ENCODE measurements around the gene SMIM14. TPM values are rescaled to one million over a fixed set of nuclear protein-coding genes. Genes with fewer than 3 reads are reported as not detected.
A peak's percentile ranks its signal among the peaks of the same experiment; 100 is the strongest.

Gene SMIM14
- polyA plus RNA-seq, 3 donors = 13.6 to 152 (median 140) TPM

- peaks cover 13% of the 10 kb centered on the region for H3K4me1 Mint-ChIP-seq
- peak overlapping the region in 2 of 7 donors; percentile 33 to 66 for H3K27ac Mint-ChIP-seq
- H3K36me3 Mint-ChIP-seq = no peaks in the 10 kb centered on the region
- Histone ChIP-seq H4K20me1 (ENCODE audit: insufficient read depth, low read length) (no peaks in the 10 kb centered on the region), H3K4me2 (replicated peaks; ENCODE audit: extremely low read depth, low read length, poor library complexity, severe bottlenecking) (no peak overlapping the region), H3K27ac (ENCODE audit: low read depth in 1 of 2, low read length in 2 of 2) (no peak overlapping the region), H3K9me3 (replicated peaks in 1 of 2; ENCODE audit: control insufficient read depth in 1 of 2, insufficient read depth in 1 of 2, low read length in 2 of 2) (no peaks in the 10 kb centered on the region), H3K36me3 (replicated peaks in 1 of 2; ENCODE audit: control insufficient read depth in 1 of 2, insufficient read depth in 2 of 2, low read length in 2 of 2) (no peaks in the 10 kb centered on the region), H3K27me3 (ENCODE audit: control insufficient read depth in 2 of 2, insufficient read depth in 2 of 2, low read length in 2 of 2) (no peaks in the 10 kb centered on the region), H3K79me2 (ENCODE audit: insufficient read depth, low read length) (peaks cover 22% of the 10 kb centered on the region), H3K4me3 (replicated peaks in 1 of 3; ENCODE audit: low read depth in 2 of 3, low read length in 3 of 3) (no peak overlapping the region), H3K9ac (ENCODE audit: insufficient read depth, low read length, poor library complexity, severe bottlenecking) (no peak overlapping the region), H3K4me1 (ENCODE audit: control insufficient read depth in 1 of 2, insufficient read depth in 2 of 2, low read length in 2 of 2) (peaks cover 14 to 25% of the 10 kb centered on the region in 2 donors), H2AFZ (ENCODE audit: insufficient read depth, low read depth, low read length, poor library complexity, severe bottlenecking) (no peak overlapping the region)
- no peak overlapping the region for H3K4me3 Mint-ChIP-seq
- DNase-seq = no peak
- TF ChIP-seq CTCF (IDR thresholded peaks at IDR 0.05) = no peak
- H3K9me3 Mint-ChIP-seq = no peaks in the 10 kb centered on the region
- WGBS (ENCODE audit: insufficient coverage) = no CpG with 5 or more reads among the region's 2 CpGs
- no peaks in the 10 kb centered on the region for H3K27me3 Mint-ChIP-seq (ENCODE audit: low read depth in 3 of 3)
- intact Hi-C loops (cut with micrococcal nuclease) = no loop called here
Measured at GRCh38 chr4:39641451-39641850, 2.8 kb upstream of the SMIM14 start.

- peak overlapping the region; percentile 75 for H2AFZ ChIP-seq (ENCODE audit: insufficient read depth, low read depth, low read length, poor library complexity, severe bottlenecking)
- H3K36me3 ChIP-seq (replicated peaks in 1 of 2; ENCODE audit: control insufficient read depth in 1 of 2, insufficient read depth in 2 of 2, low read length in 2 of 2) = peaks cover 6 to 19% of the 10 kb centered on the region in 2 donors
- no peaks in the 10 kb centered on the region for H3K9me3 ChIP-seq (replicated peaks in 1 of 2; ENCODE audit: control insufficient read depth in 1 of 2, insufficient read depth in 1 of 2, low read length in 2 of 2)
- Mint-ChIP-seq H3K36me3 (peaks cover 18 to 20% of the 10 kb centered on the region in 2 donors), H3K27ac (peak overlapping the region; percentile 97 to 99 (median 98)), H3K4me3 (peak overlapping the region; percentile 93 to 97), H3K9me3 (peaks cover 0 to 3% (median 0%) of the 10 kb centered on the region in 7 donors), H3K27me3 (ENCODE audit: low read depth in 3 of 3) (no peaks in the 10 kb centered on the region), H3K4me1 (peaks cover 27% of the 10 kb centered on the region)
- peak overlapping the region; percentile 71 to 98 (median 93) for H3K4me3 ChIP-seq (replicated peaks in 1 of 3; ENCODE audit: low read depth in 2 of 3, low read length in 3 of 3)
- TF ChIP-seq CTCF (IDR thresholded peaks at IDR 0.05) = no peak
- intact Hi-C loops (cut with micrococcal nuclease) = loop anchor here (2.0 to 5.0 kb wide), 3 partner anchors 60 to 179 kb away; partner anchors contain the start of genes LIAS (in 2 of the 2), RPL9 (in 2 of the 2), UGDH (in 2 of the 2) and UBE2K (in 1 of the 2)
- WGBS (ENCODE audit: insufficient coverage) = 0% methylated on average over 19 of the region's 29 CpGs
- H3K27me3 ChIP-seq (ENCODE audit: control insufficient read depth in 2 of 2, insufficient read depth in 2 of 2, low read length in 2 of 2) = no peaks in the 10 kb centered on the region
- peak overlapping the region; percentile 95 to 96 for H3K27ac ChIP-seq (ENCODE audit: low read depth in 1 of 2, low read length in 2 of 2)
- H3K4me1 ChIP-seq (ENCODE audit: control insufficient read depth in 1 of 2, insufficient read depth in 2 of 2, low read length in 2 of 2) = peaks cover 18 to 25% of the 10 kb centered on the region in 2 donors
- DNase-seq = peak; percentile 21 to 41 (median 29)
- peaks cover 49% of the 10 kb centered on the region for H3K79me2 ChIP-seq (ENCODE audit: insufficient read depth, low read length)
- no peaks in the 10 kb centered on the region for H4K20me1 ChIP-seq (ENCODE audit: insufficient read depth, low read length)
- H3K4me2 ChIP-seq (replicated peaks; ENCODE audit: extremely low read depth, low read length, poor library complexity, severe bottlenecking) = peak overlapping the region; percentile 94
- H3K9ac ChIP-seq (ENCODE audit: insufficient read depth, low read length, poor library complexity, severe bottlenecking) = peak overlapping the region; percentile 99
Measured at GRCh38 chr4:39637586-39638353, 895 bp downstream of the SMIM14 start.
